Caco-2 (cell line): ENCODE results near the gene BACH2. TPM values are rescaled to one million over a fixed set of nuclear protein-coding genes. Genes with fewer than 3 reads are reported as not detected.

Experiments
- BruUV-seq: library from RNA; stranded (reverse); fragments of 400-500 nt; replicated peaks from 2 replicates; lab custom pipeline; 2021; lab: Mats Ljungman, UMichigan
- CTCF ChIA-PET: fragments of 300-600 bp; sonication (Branson Sonifier 250); formaldehyde crosslinking; loops from one replicate; lab custom pipeline; 2022; ENCODE audit warnings: antibody characterized with exemption; lab: Charles Lee
- POLR2A ChIA-PET: fragments of 300-600 bp; sonication (Branson Sonifier 250); formaldehyde crosslinking; loops from one replicate; lab custom pipeline; 2022; ENCODE audit warnings: antibody characterized with exemption; lab: Charles Lee
- DNase-seq, 2 experiments: peaks; one replicate each; pipeline versions ENCODE4 v3.0.0 to v3.0.0-alpha.2; 2020 to 2022
- H3K27me3 ChIP-seq: replicated peaks from 2 replicates; pipeline ENCODE4 v1.6.0; 2011; ENCODE audit warnings: low read length; ENCODE audit not compliant: control insufficient read depth, insufficient read depth
- H3K36me3 ChIP-seq: 2 replicates; pipeline ENCODE4 v1.5.1; 2011; ENCODE audit warnings: low read length; ENCODE audit not compliant: control insufficient read depth, insufficient read depth
- H3K4me1 ChIP-seq: fragments of 250-450 bp; sonication (Bioruptor Pico); 2 replicates; pipeline ENCODE4 v1.5.1; 2020; ENCODE audit warnings: mild to moderate bottlenecking
- H3K4me3 ChIP-seq: 2 replicates; pipeline ENCODE4 v1.5.1; 2011; ENCODE audit warnings: low read depth, mild to moderate bottlenecking, control low read depth, low read length
- H3K9me3 ChIP-seq: fragments of 250-450 bp; sonication (Bioruptor Pico); 2 replicates; pipeline ENCODE4 v1.5.1; 2020; ENCODE audit warnings: mild to moderate bottlenecking, moderate library complexity
- H3K27ac Mint-ChIP-seq: one replicate; pipeline ENCODE4 v1.8.0; 2022; ENCODE audit warnings: mixed read lengths; ENCODE audit not compliant: unreplicated experiment
- H3K27me3 Mint-ChIP-seq: one replicate; pipeline ENCODE4 v1.8.0; 2022; ENCODE audit warnings: mixed read lengths; ENCODE audit not compliant: insufficient read depth, unreplicated experiment
- H3K36me3 Mint-ChIP-seq: one replicate; pipeline ENCODE4 v1.8.0; 2022; ENCODE audit warnings: mild to moderate bottlenecking, mixed read lengths; ENCODE audit not compliant: insufficient read depth, unreplicated experiment
- H3K4me1 Mint-ChIP-seq: one replicate; pipeline ENCODE4 v1.8.0; 2022; ENCODE audit warnings: low read depth, mixed read lengths; ENCODE audit not compliant: unreplicated experiment
- H3K4me3 Mint-ChIP-seq: one replicate; pipeline ENCODE4 v1.8.0; 2022; ENCODE audit warnings: mild to moderate bottlenecking, moderate library complexity, mixed read lengths; ENCODE audit not compliant: unreplicated experiment
- H3K9me3 Mint-ChIP-seq: one replicate; pipeline ENCODE4 v1.8.0; 2022; ENCODE audit warnings: mixed read lengths; ENCODE audit not compliant: unreplicated experiment
- intact Hi-C: fragments of 100-400 bp; cut with micrococcal nuclease; formaldehyde crosslinking; loops from one replicate; pipeline ENCODE4 v1.10.0; 2022; ENCODE audit not compliant: unreplicated experiment
- total RNA-seq: library from RNA; stranded (reverse); gene quantifications from 2 replicates; pipeline ENCODE4 v1.2.3, GENCODE V29; 2022
- TF ChIP-seq, protein P1 (sequence below), 2 experiments: fragments of 200-600 bp in 1 of 2; IDR thresholded peaks; 1 replicate in 1 of 2; 2 replicates in 1 of 2; pipeline versions ENCODE4 v1.5.1 to v1.8.0; 2011 to 2022; ENCODE audit warnings: antibody characterized with exemption in 1 of 2, control low read depth in 1 of 2, inconsistent platforms in 1 of 2, low read depth in 1 of 2, low read length in 1 of 2, mild to moderate bottlenecking in 1 of 2, moderate library complexity in 1 of 2; ENCODE audit not compliant: insufficient read depth in 1 of 2, severe bottlenecking in 1 of 2, unreplicated experiment in 1 of 2

BACH2 gene
- total RNA-seq, 1 experiment from 2014 or later = 0.43 TPM

DNA sequence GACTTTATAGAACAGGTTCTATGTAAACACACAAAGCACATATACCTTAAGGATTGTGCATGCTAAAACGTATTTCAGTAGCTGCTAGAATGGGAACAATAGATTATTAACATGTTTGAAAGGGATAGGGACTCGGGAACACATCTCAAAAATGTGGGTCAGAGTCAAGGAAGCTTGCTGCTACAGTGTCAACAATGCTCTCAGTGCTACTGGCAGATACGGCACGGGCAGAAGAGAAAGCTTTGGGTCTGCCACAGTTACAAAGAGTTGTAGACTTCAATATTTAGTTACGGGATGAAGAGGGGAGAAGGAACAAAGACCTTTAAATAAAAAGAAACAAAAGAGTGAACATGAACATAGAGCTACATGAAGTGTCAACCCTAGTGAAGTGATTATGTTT is 170.5 kb downstream of the BACH2 start:
- no peaks in the 10 kb centered on the region for H3K27me3 ChIP-seq
- H3K4me1 ChIP-seq = no peaks in the 10 kb centered on the region
- Mint-ChIP-seq H3K27ac (no peak overlapping the region), H3K9me3 (no peaks in the 10 kb centered on the region), H3K36me3 (no peaks in the 10 kb centered on the region), H3K27me3 (no peaks in the 10 kb centered on the region), H3K4me3 (no peak overlapping the region), H3K4me1 (no peaks in the 10 kb centered on the region)
- ChIA-PET POLR2A (no interaction called here), CTCF (no interaction called here)
- no peak overlapping the region for H3K4me3 ChIP-seq
- H3K36me3 ChIP-seq = no peaks in the 10 kb centered on the region
- BruUV-seq = no TSS peak
- TF ChIP-seq, protein P1, sequence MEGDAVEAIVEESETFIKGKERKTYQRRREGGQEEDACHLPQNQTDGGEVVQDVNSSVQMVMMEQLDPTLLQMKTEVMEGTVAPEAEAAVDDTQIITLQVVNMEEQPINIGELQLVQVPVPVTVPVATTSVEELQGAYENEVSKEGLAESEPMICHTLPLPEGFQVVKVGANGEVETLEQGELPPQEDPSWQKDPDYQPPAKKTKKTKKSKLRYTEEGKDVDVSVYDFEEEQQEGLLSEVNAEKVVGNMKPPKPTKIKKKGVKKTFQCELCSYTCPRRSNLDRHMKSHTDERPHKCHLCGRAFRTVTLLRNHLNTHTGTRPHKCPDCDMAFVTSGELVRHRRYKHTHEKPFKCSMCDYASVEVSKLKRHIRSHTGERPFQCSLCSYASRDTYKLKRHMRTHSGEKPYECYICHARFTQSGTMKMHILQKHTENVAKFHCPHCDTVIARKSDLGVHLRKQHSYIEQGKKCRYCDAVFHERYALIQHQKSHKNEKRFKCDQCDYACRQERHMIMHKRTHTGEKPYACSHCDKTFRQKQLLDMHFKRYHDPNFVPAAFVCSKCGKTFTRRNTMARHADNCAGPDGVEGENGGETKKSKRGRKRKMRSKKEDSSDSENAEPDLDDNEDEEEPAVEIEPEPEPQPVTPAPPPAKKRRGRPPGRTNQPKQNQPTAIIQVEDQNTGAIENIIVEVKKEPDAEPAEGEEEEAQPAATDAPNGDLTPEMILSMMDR (IDR thresholded peaks at IDR 0.05; ENCODE audit: insufficient read depth in 1 of 2, low read depth in 1 of 2, low read length in 1 of 2, severe bottlenecking in 1 of 2, unreplicated experiment in 1 of 2) = no peak
- H3K9me3 ChIP-seq = no peaks in the 10 kb centered on the region
- DNase-seq = no peak
- intact Hi-C loops = no loop called here

DNA sequence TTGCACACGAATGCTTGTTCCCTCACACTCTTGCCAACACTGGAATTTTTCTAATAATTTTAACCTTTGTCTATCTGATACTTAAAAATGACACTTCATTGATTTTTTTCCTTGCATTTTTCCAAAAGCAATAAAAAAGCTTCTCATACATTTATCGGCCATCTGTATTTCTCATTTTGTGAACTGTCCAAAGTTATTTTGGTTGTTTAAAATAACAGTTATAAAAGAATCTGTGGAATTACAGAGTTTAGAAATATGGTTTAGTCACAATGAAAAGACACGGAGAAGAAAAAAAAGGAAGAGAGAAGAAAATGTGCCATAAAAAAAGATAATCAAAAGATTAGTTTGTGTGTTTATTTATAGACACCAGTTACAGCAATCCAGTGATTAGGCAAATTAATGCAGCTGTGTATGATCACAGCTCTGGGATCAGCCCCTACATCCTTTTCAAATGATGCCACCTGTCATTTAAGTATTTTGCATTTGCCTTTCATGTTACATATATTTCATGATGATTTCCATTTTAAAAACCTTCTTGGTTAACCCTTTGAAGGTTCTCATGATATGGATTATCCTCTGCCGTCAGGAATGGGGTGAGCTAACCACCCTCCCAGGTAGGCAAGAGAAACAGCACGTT is 171.7 kb downstream of the BACH2 start:
- H3K9me3 Mint-ChIP-seq = no peaks in the 10 kb centered on the region
- Histone ChIP-seq H3K36me3 (no peaks in the 10 kb centered on the region), H3K9me3 (no peaks in the 10 kb centered on the region), H3K27me3 (no peaks in the 10 kb centered on the region), H3K4me3 (no peak overlapping the region), H3K4me1 (no peaks in the 10 kb centered on the region)
- DNase-seq = no peak
- CTCF ChIA-PET = no interaction called here
- POLR2A ChIA-PET = no interaction called here
- intact Hi-C loops = no loop called here
- no peak overlapping the region for H3K4me3 Mint-ChIP-seq
- H3K4me1 Mint-ChIP-seq = no peaks in the 10 kb centered on the region
- H3K27ac Mint-ChIP-seq = no peak overlapping the region
- TF ChIP-seq, protein P1 (IDR thresholded peaks at IDR 0.05; ENCODE audit: insufficient read depth in 1 of 2, low read depth in 1 of 2, low read length in 1 of 2, severe bottlenecking in 1 of 2, unreplicated experiment in 1 of 2) = no peak
- H3K27me3 Mint-ChIP-seq = no peaks in the 10 kb centered on the region
- BruUV-seq = no TSS peak
- H3K36me3 Mint-ChIP-seq = no peaks in the 10 kb centered on the region

DNA sequence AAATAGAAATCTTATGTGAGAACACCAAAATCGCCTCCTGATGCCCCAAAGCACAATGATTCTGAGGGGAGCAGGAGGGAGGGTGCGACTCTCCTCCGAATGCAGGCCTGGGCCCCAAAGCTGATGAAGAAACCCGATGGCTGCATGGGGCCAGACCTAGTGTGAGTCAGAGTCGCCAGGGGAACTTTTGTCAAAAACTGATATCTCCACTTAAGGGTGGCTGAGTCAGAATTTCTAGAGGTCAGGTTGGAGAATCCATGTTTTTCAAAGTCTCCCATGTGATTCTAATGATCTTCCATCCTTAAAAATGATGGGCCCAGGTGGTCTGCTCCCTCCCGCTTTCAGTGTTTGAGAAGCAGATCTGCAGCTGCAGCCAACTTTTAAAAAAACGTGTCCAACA is 172.8 kb downstream of the BACH2 start:
- H3K4me3 Mint-ChIP-seq = no peak overlapping the region
- H3K36me3 ChIP-seq = no peaks in the 10 kb centered on the region
- DNase-seq = no peak
- no peaks in the 10 kb centered on the region for H3K36me3 Mint-ChIP-seq
- CTCF ChIA-PET = no interaction called here
- no TSS peak for BruUV-seq
- intact Hi-C loops = no loop called here
- H3K27me3 Mint-ChIP-seq = no peaks in the 10 kb centered on the region
- TF ChIP-seq, protein P1 (IDR thresholded peaks at IDR 0.05; ENCODE audit: insufficient read depth in 1 of 2, low read depth in 1 of 2, low read length in 1 of 2, severe bottlenecking in 1 of 2, unreplicated experiment in 1 of 2) = no peak
- H3K4me1 Mint-ChIP-seq = no peaks in the 10 kb centered on the region
- no peaks in the 10 kb centered on the region for H3K9me3 ChIP-seq
- POLR2A ChIA-PET = no interaction called here
- no peaks in the 10 kb centered on the region for H3K27me3 ChIP-seq
- H3K4me1 ChIP-seq = no peaks in the 10 kb centered on the region
- no peak overlapping the region for H3K4me3 ChIP-seq
- H3K9me3 Mint-ChIP-seq = no peaks in the 10 kb centered on the region
- no peak overlapping the region for H3K27ac Mint-ChIP-seq
